Right atrium auricular region (tissue), 2 donors: ENCODE measurements around the gene HDGFL3. TPM values are rescaled to one million over a fixed set of nuclear protein-coding genes. Genes with fewer than 3 reads are reported as not detected.
A peak's percentile ranks its signal among the peaks of the same experiment; 100 is the strongest.

ENCODE experiments used
- DNase-seq: peaks from one replicate; pipeline ENCODE4 v3.0.0-alpha.2; 2019; ENCODE audit warnings: low spot score
- H3K27ac ChIP-seq, 2 donors: fragments of 200-600 bp; sonication (generic); 1 replicate in 1 of 2; 2 replicates in 1 of 2; pipeline ENCODE4 v1.5.1; 2016 to 2019
- H3K27me3 ChIP-seq, 2 donors: fragments of 200-600 bp; sonication (generic); one replicate each; pipeline versions ENCODE4 v1.5.1 to v1.6.0; 2017 to 2019
- H3K36me3 ChIP-seq: fragments of 200-600 bp; sonication (generic); one replicate; pipeline ENCODE4 v1.5.1; 2016
- H3K4me1 ChIP-seq, 2 donors: fragments of 200-600 bp; sonication (generic); one replicate each; pipeline versions ENCODE4 v1.5.1 to v1.6.0; 2017 to 2019
- H3K4me3 ChIP-seq, 2 donors: fragments of 200-600 bp; sonication (generic); 1 replicate in 1 of 2; 2 replicates in 1 of 2; pipeline ENCODE4 v1.5.1; 2017 to 2019; ENCODE audit warnings: mild to moderate bottlenecking in 1 of 2, moderate library complexity in 1 of 2
- H3K9me3 ChIP-seq, 2 donors: fragments of 200-600 bp; sonication (generic); one replicate each; pipeline ENCODE4 v1.5.1; 2019
- CTCF ChIP-seq, 2 donors: fragments of 200-600 bp; sonication (generic); IDR thresholded peaks; one replicate each; pipeline ENCODE4 v1.5.1; 2019; ENCODE audit warnings: antibody characterized with exemption in 2 of 2
- total RNA-seq, 2 donors: library from RNA; depleted of rRNA; stranded (reverse); fragments of >200 nt; gene quantifications; one replicate each; pipeline ENCODE4 v1.1.0, GENCODE V29; 2016

Gene HDGFL3
- total RNA-seq, result 10 to 100 TPM; 25.6 to 30.0 TPM

- H3K27me3 ChIP-seq, result no peaks in the 10 kb centered on the region
- H3K27ac ChIP-seq, result peak within 1 kb of the TSS; percentile 91 to 93
- H3K4me3 ChIP-seq, result peak within 1 kb of the TSS; percentile 91 to 96
- H3K9me3 ChIP-seq, result no peaks in the 10 kb centered on the region
- no peak for DNase-seq
- peaks cover 0 to 17% of the 10 kb centered on the region in 2 donors for H3K4me1 ChIP-seq
- peak in 1 of 2 donors; percentile 28 for TF ChIP-seq CTCF (IDR thresholded peaks at IDR 0.05)
- H3K36me3 ChIP-seq, result no peaks in the 10 kb centered on the region
Measured at GRCh38 chr15:83207660-83208366, at the start of gene HDGFL3. Gene HDGFL3, minus strand, starts transcription at chr15:83207823. Its CDS starts 409 bp downstream, at chr15:83207414.

- no peaks in the 10 kb centered on the region for H3K36me3 ChIP-seq
- TF ChIP-seq CTCF (IDR thresholded peaks at IDR 0.05), result no peak
- no peaks in the 10 kb centered on the region for H3K27me3 ChIP-seq
- no peak overlapping the region for H3K27ac ChIP-seq
- H3K9me3 ChIP-seq, result no peaks in the 10 kb centered on the region
- no peak overlapping the region for H3K4me3 ChIP-seq
- H3K4me1 ChIP-seq, result no peaks in the 10 kb centered on the region
- no peak for DNase-seq
Measured at GRCh38 chr15:83250781-83251180, 43.2 kb upstream of the HDGFL3 start.

DNA sequence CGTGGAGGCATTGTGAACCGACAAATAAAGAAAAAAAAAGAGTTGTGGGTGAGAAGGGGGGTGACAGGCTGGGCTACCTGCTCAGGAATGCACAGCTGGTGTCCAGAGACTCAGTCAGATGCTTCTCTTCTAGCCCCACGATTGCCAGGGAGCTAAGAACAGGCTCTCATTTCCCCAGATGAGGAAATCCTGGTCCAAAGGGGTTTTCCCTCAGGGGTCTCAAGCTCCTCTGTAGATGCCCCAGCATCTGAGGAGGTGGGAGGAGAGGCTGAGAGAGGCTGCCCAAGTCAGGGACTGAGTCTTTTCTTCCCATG lies 41.4 kb upstream of the HDGFL3 start:
- no peak for TF ChIP-seq CTCF (IDR thresholded peaks at IDR 0.05)
- Histone ChIP-seq H3K4me1 (no peaks in the 10 kb centered on the region), H3K27me3 (no peaks in the 10 kb centered on the region), H3K4me3 (no peak overlapping the region), H3K36me3 (no peaks in the 10 kb centered on the region), H3K9me3 (no peaks in the 10 kb centered on the region), H3K27ac (no peak overlapping the region)
- DNase-seq, result no peak

DNA sequence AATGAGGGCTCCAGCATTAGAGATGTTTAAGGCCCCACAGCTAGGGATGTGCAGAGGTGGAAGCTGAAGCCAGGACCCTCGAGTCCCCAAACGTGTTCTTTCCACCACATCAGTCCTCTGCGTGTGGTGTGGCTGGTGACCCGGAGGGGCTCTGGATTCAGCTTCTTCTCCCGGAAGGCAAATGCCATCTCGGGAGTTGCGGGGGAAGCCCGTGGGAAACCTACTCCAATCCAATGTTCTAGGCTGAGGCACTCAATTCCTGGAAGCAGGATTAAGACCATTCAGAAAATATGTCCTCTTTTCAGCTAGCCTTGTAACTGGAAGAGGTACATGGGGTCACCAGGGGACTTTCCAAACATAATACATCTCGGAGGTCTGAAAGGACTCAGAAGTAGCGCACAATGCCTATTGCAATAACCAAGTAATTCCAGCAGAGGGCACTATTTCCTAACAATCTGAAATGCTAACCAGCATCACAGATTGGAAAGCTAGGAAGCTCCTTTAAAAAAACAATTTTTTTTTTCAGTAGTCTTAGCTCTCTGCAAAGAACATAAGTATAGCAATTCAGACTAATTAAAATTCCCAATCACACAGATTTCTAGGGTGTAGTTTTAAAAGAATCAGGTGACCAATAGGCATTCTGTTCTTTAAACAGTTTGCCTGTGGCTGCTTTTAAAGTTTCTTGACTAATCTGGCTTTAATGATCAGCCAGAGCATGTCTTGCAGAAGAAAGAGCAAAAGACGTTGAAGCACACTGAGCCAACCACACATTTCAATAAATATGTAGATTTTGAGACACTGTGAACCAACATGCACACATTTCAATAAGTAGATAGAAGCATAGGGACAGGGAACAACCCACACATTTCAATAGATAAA lies 40.8 kb upstream of the HDGFL3 start:
- DNase-seq, result no peak
- H3K27me3 ChIP-seq, result no peaks in the 10 kb centered on the region
- H3K4me3 ChIP-seq, result no peak overlapping the region
- H3K36me3 ChIP-seq, result no peaks in the 10 kb centered on the region
- no peaks in the 10 kb centered on the region for H3K4me1 ChIP-seq
- H3K27ac ChIP-seq, result no peak overlapping the region
- H3K9me3 ChIP-seq, result no peaks in the 10 kb centered on the region
- TF ChIP-seq CTCF (IDR thresholded peaks at IDR 0.05), result peak; percentile 90 to 94

DNA sequence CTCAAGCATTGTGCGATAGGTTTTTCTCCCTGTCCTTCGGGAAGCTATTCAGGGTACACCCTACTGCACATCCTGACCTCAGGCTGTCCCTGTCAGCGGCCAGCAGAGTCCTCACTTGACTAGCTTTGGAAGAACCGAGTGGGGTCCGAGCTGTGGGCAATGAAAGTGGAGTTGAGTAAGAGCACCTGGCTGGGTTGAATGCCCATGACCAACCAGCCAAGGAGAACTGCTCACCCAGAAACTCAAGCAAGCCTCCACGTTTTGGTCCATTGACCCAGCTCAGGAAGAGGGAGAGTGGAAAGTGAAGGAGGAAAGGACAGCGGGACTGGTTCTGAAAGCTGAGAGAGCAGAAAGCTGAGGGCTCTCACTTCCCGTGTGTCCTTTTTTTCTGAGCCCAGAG lies 36.0 kb upstream of the HDGFL3 start:
- Histone ChIP-seq H3K36me3 (no peaks in the 10 kb centered on the region), H3K27me3 (no peaks in the 10 kb centered on the region), H3K27ac (no peak overlapping the region), H3K4me1 (no peaks in the 10 kb centered on the region), H3K9me3 (peaks cover 0 to 10% of the 10 kb centered on the region in 2 donors), H3K4me3 (no peak overlapping the region)
- DNase-seq, result no peak
- no peak for TF ChIP-seq CTCF (IDR thresholded peaks at IDR 0.05)
